OCI-LY1 (cell line): Measurements from ENCODE around the gene GNAL.
A peak's percentile ranks its signal among the peaks of the same experiment; 100 is the strongest.

Experiments used
- H2AFZ ChIP-seq: fragments of 200-600 bp; sonication (generic), shearing (Covaris generic); 2 replicates; pipeline ENCODE4 v1.6.0; 2014; ENCODE audit warnings: antibody characterized with exemption, mild to moderate bottlenecking, low read length
- H3F3A ChIP-seq: fragments of 200-600 bp; sonication (generic), shearing (Covaris generic); 2 replicates; pipeline ENCODE4 v1.6.0; 2014; ENCODE audit warnings: mild to moderate bottlenecking, antibody characterized with exemption, low read length, moderate library complexity; ENCODE audit not compliant: insufficient read depth
- H3K27ac ChIP-seq: fragments of 200-600 bp; sonication (generic); 2 replicates; pipeline ENCODE4 v1.5.1; 2014; ENCODE audit warnings: low read length, mixed run types, mild to moderate bottlenecking, low read depth; ENCODE audit not compliant: poor library complexity, severe bottlenecking
- H3K27me3 ChIP-seq: fragments of 200-600 bp; sonication (generic); 2 replicates; pipeline ENCODE4 v1.6.0; 2014; ENCODE audit warnings: antibody characterized with exemption, mild to moderate bottlenecking, low read length, moderate library complexity; ENCODE audit not compliant: insufficient read depth
- H3K36me3 ChIP-seq: fragments of 200-600 bp; sonication (generic); 2 replicates; pipeline ENCODE4 v1.6.1; 2014; ENCODE audit warnings: mild to moderate bottlenecking, antibody characterized with exemption, low read length, moderate library complexity, mixed read lengths; ENCODE audit not compliant: insufficient read depth
- H3K4me1 ChIP-seq: fragments of 200-600 bp; sonication (generic); 2 replicates; pipeline ENCODE4 v1.5.1; 2014; ENCODE audit warnings: mild to moderate bottlenecking, low read length, moderate library complexity; ENCODE audit not compliant: insufficient read depth, severe bottlenecking
- H3K4me2 ChIP-seq: fragments of 200-600 bp; sonication (generic), shearing (Covaris generic); 2 replicates; pipeline ENCODE4 v1.6.1; 2014; ENCODE audit warnings: low read length
- H3K4me3 ChIP-seq: fragments of 200-600 bp; sonication (generic); 2 replicates; pipeline ENCODE4 v1.5.1; 2014; ENCODE audit warnings: low read length, low read depth, mild to moderate bottlenecking, mixed read lengths; ENCODE audit not compliant: poor library complexity, severe bottlenecking
- H3K79me2 ChIP-seq: fragments of 200-600 bp; shearing (Covaris generic); 2 replicates; pipeline ENCODE4 v1.6.1; 2016; ENCODE audit warnings: mixed run types, low read length, mixed read lengths; ENCODE audit not compliant: insufficient read depth
- H3K9ac ChIP-seq: fragments of 200-600 bp; sonication (generic), shearing (Covaris generic); 2 replicates; pipeline ENCODE4 v1.6.1; 2014; ENCODE audit warnings: mild to moderate bottlenecking, low read length, mixed read lengths
- H3K9me2 ChIP-seq: fragments of 200-600 bp; sonication (generic), shearing (Covaris generic); 2 replicates; pipeline ENCODE4 v1.6.1; 2014; ENCODE audit warnings: low read depth, mild to moderate bottlenecking, low read length, mixed read lengths
- H3K9me3 ChIP-seq: fragments of 200-600 bp; shearing (Covaris generic); 2 replicates; pipeline ENCODE4 v1.6.1; 2014; ENCODE audit warnings: low read length, mixed read lengths
- H4K20me1 ChIP-seq: fragments of 200-600 bp; sonication (generic), shearing (Covaris generic); 2 replicates; pipeline ENCODE4 v1.6.0; 2016; ENCODE audit warnings: mild to moderate bottlenecking, low read length; ENCODE audit not compliant: insufficient read depth
- CTCF ChIP-seq: fragments of 200-600 bp; sonication (generic), shearing (Covaris generic); IDR thresholded peaks from 2 replicates; pipeline ENCODE4 v1.5.1; 2017; ENCODE audit warnings: mild to moderate bottlenecking, antibody characterized with exemption, low read length, moderate library complexity, mixed read lengths
- EZH2 ChIP-seq: fragments of 200-600 bp; sonication (generic), shearing (Covaris generic); IDR thresholded peaks from 2 replicates; pipeline ENCODE4 v1.8.0; 2017; ENCODE audit warnings: borderline replicate concordance, mixed run types, mild to moderate bottlenecking, antibody characterized with exemption, low read length, moderate library complexity, mixed read lengths

The GNAL gene

DNA sequence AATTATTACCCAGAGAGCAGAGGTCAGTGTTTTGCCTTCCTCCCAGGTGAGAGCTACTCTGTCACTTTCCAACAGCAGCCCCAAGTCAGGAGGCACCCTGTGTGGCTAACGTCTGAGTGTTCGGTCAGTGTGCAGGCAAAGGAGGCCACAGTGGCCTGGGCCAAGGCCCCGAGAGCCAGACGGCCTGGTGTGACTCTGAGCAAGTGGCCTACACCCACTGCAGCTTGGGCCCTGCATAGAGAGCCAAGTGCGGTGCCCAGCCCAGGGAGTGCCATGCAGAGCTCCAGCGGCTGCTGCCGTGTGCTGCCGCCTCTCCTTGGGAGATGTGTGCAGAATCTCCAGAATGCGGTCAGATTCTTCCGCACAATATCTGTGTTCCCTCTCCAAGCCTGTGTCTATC is 70.4 kb downstream of the GNAL start:
- H3K36me3 ChIP-seq: no peaks in the 10 kb centered on the region
- H2AFZ ChIP-seq: no peak overlapping the region
- no peaks in the 10 kb centered on the region for H3K9me2 ChIP-seq
- TF ChIP-seq CTCF: no peak
- no peak for TF ChIP-seq EZH2
- H3K4me2 ChIP-seq: no peak overlapping the region
- H3K4me3 ChIP-seq: no peak overlapping the region
- H3K27ac ChIP-seq: no peak overlapping the region
- H3K27me3 ChIP-seq: no peaks in the 10 kb centered on the region
- H3K79me2 ChIP-seq: no peaks in the 10 kb centered on the region; the same call in 1 of the 2 replicates
- no peaks in the 10 kb centered on the region for H4K20me1 ChIP-seq
- H3K9me3 ChIP-seq: no peaks in the 10 kb centered on the region
- H3K9ac ChIP-seq: no peak overlapping the region
- H3F3A ChIP-seq: no peaks in the 10 kb centered on the region
- no peaks in the 10 kb centered on the region for H3K4me1 ChIP-seq

DNA sequence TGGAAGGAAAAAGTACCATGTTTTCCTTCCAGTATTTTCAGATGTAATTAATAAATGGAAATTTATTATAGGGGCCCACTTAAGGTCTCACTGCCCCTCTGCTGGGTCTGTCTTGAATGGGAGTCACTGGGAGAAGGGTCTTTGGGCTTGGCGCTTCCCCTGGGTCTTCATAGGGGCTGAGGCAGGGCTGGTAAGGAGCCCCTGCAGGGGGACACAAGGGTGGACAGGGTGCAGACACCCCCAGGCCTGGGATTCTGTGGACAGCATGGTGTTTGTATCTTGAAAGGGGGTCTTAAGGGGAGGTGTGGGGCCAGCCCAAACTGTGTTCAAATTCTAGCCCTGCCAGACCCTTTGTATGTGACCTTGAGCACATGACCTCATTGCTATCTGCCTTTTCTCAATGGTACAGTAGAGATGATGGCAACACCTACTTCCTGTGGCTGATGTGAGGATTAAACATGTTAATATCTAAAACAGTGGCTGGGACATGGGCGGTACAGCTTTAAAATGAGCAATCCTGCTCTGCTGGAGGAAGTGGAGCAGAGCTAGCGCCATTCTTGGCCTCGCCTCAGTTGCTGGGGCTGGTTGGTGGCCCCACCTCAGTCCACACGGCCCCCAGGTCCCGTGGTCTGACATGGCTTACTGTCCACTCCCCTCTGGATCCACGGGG is 71.6 kb downstream of the GNAL start:
- no peaks in the 10 kb centered on the region for H3K9me3 ChIP-seq
- H3K4me2 ChIP-seq: no peak overlapping the region
- no peak overlapping the region for H3K27ac ChIP-seq

DNA sequence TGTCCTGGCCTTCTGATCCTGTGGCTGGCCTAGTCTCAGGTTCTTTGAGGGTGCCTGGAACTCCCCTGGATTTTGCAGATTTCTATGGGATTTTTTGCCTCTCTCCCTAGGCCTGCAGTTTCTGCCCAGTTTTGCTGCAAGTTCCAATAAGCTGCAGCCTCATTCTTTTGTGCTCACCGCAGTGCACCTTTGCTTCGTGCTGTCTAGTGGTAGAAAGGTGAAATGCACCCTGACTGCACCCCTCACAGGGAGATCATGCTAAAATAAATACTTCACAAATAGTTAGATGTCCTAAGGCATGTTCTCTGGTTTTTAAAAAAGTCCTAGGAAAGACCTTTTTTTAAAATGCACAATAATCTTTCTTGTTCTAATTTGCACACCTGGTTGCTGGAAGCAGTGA is 72.5 kb downstream of the GNAL start:
- Histone ChIP-seq H3K36me3 (no peaks in the 10 kb centered on the region), H3K79me2 (no peaks in the 10 kb centered on the region; the same call in 1 of the 2 replicates), H3K9ac (no peak overlapping the region), H3K9me2 (no peaks in the 10 kb centered on the region), H3K9me3 (no peaks in the 10 kb centered on the region), H2AFZ (no peak overlapping the region), H3K4me3 (no peak overlapping the region), H3K4me1 (no peaks in the 10 kb centered on the region), H3K27me3 (no peaks in the 10 kb centered on the region), H3K4me2 (no peak overlapping the region), H4K20me1 (no peaks in the 10 kb centered on the region), H3K27ac (no peak overlapping the region), H3F3A (no peaks in the 10 kb centered on the region)
- TF ChIP-seq EZH2 (no peak), CTCF (peak; percentile 36; the same call in 1 of the 2 replicates)

More for the DNA sequence above, 71.6 kb downstream of the GNAL start:
- no peak overlapping the region for H2AFZ ChIP-seq
- H4K20me1 ChIP-seq: no peaks in the 10 kb centered on the region
- H3K9ac ChIP-seq: no peak overlapping the region
- no peaks in the 10 kb centered on the region for H3K27me3 ChIP-seq
- TF ChIP-seq EZH2 (no peak), CTCF (no peak)
- no peaks in the 10 kb centered on the region for H3K9me2 ChIP-seq
- no peaks in the 10 kb centered on the region; the same call in 1 of the 2 replicates for H3K79me2 ChIP-seq
- no peaks in the 10 kb centered on the region for H3F3A ChIP-seq
- H3K4me3 ChIP-seq: no peak overlapping the region
- no peaks in the 10 kb centered on the region for H3K36me3 ChIP-seq
- no peaks in the 10 kb centered on the region for H3K4me1 ChIP-seq
